DOHH2 (cell line): Measurements from ENCODE around the gene PRND.

Experiments used
- CTCF ChIP-seq: fragments of 200-600 bp; sonication (generic); IDR thresholded peaks from one replicate; pipeline ENCODE4 v1.5.1; 2014; ENCODE audit warnings: antibody characterized with exemption, mild to moderate bottlenecking, low read depth, low read length; ENCODE audit not compliant: poor library complexity, severe bottlenecking
- EZH2phosphoT487 ChIP-seq: fragments of 200-600 bp; sonication (generic); IDR thresholded peaks from 2 replicates; pipeline ENCODE4 v1.6.1; 2017; ENCODE audit warnings: borderline replicate concordance, mild to moderate bottlenecking, antibody characterized with exemption, low read length, moderate library complexity, mixed read lengths

GRCh38 chr20:4677846-4678245, 43.9 kb upstream of the PRND start:
- TF ChIP-seq CTCF (no peak), EZH2phosphoT487 (no peak)
